ENCODE measurements around the gene MMP20. TPM values are rescaled to one million over a fixed set of nuclear protein-coding genes. Genes with fewer than 3 reads are reported as not detected.

MMP20 gene
- total RNA-seq, 2 donors from 2014 or later = not detected

DNA sequence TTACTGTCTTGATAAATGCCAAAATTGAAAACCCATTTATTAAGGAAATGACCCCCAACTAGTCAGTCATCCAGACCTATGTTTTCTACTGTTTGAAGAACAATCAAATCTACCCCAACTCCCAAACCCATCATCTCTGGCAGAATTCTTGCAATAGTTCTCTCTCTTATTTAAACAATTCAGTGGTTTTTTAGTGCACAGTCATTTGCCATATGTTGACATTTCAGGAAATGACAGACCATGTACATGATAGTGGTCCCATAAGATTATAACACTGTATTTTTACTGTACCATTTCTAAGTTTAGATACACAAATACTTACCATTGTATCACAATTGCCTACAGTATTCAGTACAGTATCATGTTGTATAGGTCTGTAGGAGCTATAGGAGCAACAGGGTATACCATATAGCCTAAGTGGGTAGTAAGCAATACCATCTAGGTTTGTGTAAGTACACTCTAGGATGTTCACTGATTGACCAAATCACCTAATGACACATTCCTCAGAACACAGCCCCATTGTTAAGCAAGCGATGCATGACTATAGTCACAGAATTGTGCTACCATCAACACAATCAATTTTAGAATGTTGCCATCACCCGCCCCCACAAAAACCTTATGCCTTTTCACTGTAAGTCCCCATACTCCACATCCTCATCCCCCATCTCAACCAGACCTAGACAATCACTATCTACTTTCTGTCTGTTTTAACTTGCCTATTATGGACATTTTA lies 41.8 kb downstream of the MMP20 start:
- no peak for DNase-seq (ENCODE audit: low spot score)
- H3K27ac ChIP-seq = no peak overlapping the region
- intact Hi-C loops (cut with DNase I) = no loop called here
- no peak for TF ChIP-seq POLR2A (IDR thresholded peaks at IDR 0.05)
- no peak for TF ChIP-seq POLR2AphosphoS5 (IDR thresholded peaks at IDR 0.05)
- TF ChIP-seq, protein P1, sequence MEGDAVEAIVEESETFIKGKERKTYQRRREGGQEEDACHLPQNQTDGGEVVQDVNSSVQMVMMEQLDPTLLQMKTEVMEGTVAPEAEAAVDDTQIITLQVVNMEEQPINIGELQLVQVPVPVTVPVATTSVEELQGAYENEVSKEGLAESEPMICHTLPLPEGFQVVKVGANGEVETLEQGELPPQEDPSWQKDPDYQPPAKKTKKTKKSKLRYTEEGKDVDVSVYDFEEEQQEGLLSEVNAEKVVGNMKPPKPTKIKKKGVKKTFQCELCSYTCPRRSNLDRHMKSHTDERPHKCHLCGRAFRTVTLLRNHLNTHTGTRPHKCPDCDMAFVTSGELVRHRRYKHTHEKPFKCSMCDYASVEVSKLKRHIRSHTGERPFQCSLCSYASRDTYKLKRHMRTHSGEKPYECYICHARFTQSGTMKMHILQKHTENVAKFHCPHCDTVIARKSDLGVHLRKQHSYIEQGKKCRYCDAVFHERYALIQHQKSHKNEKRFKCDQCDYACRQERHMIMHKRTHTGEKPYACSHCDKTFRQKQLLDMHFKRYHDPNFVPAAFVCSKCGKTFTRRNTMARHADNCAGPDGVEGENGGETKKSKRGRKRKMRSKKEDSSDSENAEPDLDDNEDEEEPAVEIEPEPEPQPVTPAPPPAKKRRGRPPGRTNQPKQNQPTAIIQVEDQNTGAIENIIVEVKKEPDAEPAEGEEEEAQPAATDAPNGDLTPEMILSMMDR (IDR thresholded peaks at IDR 0.05) = no peak
- H3K4me3 ChIP-seq = no peak overlapping the region
- no peaks in the 10 kb centered on the region for H3K4me1 ChIP-seq (replicated peaks)
- H3K27me3 ChIP-seq (replicated peaks; ENCODE audit: insufficient read depth) = no peaks in the 10 kb centered on the region
- H3K9me3 ChIP-seq = no peaks in the 10 kb centered on the region
- 95% methylated on average over 2 of the region's 2 CpGs for WGBS
- no peaks in the 10 kb centered on the region for H3K36me3 ChIP-seq

DNA sequence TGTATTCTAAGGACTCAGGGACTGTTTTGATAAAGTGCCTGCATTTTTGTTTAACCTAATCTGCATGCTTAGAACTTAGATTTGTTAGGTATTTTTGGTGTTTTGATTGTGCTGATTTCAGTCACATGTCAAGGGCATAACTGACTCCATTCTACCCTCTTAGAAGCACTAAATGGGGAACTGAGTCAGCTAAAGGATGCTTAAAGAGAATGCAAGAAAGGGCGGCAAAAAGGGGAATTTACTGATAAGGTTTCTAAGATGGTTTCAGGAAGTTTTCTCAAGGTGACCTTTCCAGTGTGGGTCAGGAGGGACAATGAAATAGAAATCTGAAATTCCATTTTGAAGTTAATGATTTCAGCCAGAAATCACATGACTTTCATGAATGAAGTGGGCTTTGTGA lies 43.0 kb downstream of the MMP20 start:
- Histone ChIP-seq H3K27me3 (replicated peaks; ENCODE audit: insufficient read depth) (no peaks in the 10 kb centered on the region), H3K4me3 (no peak overlapping the region), H3K36me3 (no peaks in the 10 kb centered on the region), H3K27ac (no peak overlapping the region), H3K4me1 (replicated peaks) (no peaks in the 10 kb centered on the region), H3K9me3 (no peaks in the 10 kb centered on the region)
- TF ChIP-seq POLR2AphosphoS5 (IDR thresholded peaks at IDR 0.05) = no peak
- TF ChIP-seq POLR2A (IDR thresholded peaks at IDR 0.05) = no peak
- TF ChIP-seq, protein P1 (IDR thresholded peaks at IDR 0.05) = no peak
- intact Hi-C loops (cut with DNase I) = no loop called here
- 95% methylated on average over 1 of the region's 1 CpG for WGBS
- DNase-seq (ENCODE audit: low spot score) = no peak

DNA sequence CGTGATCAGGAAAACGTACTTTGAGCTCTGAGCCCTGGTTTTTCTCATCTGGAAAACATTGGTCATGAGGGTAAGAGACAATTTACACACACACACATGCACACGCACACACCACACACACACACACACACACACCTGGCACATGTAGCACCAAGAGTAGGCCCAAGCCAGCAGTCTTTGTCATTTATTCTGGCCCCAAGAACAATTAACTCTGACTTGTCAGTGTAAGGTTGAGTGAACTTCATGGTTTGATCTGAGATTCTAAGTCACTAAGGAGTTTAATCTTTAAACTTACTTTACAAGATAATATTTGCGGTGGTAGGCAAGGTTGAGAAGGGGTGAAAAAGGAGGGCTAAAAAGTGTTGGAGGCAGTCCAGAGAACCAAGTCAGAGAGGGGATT lies 44.1 kb downstream of the MMP20 start:
- 82% methylated on average over 4 of the region's 4 CpGs for WGBS
- intact Hi-C loops (cut with DNase I) = no loop called here
- H3K4me1 ChIP-seq (replicated peaks) = no peaks in the 10 kb centered on the region
- H3K4me3 ChIP-seq = no peak overlapping the region
- DNase-seq (ENCODE audit: low spot score) = no peak
- H3K9me3 ChIP-seq = no peaks in the 10 kb centered on the region
- no peaks in the 10 kb centered on the region for H3K27me3 ChIP-seq (replicated peaks; ENCODE audit: insufficient read depth)
- no peak overlapping the region for H3K27ac ChIP-seq
- H3K36me3 ChIP-seq = no peaks in the 10 kb centered on the region
- TF ChIP-seq POLR2AphosphoS5 (IDR thresholded peaks at IDR 0.05) (no peak), POLR2A (IDR thresholded peaks at IDR 0.05) (no peak)
- TF ChIP-seq, protein P1 (IDR thresholded peaks at IDR 0.05) = no peak

DNA sequence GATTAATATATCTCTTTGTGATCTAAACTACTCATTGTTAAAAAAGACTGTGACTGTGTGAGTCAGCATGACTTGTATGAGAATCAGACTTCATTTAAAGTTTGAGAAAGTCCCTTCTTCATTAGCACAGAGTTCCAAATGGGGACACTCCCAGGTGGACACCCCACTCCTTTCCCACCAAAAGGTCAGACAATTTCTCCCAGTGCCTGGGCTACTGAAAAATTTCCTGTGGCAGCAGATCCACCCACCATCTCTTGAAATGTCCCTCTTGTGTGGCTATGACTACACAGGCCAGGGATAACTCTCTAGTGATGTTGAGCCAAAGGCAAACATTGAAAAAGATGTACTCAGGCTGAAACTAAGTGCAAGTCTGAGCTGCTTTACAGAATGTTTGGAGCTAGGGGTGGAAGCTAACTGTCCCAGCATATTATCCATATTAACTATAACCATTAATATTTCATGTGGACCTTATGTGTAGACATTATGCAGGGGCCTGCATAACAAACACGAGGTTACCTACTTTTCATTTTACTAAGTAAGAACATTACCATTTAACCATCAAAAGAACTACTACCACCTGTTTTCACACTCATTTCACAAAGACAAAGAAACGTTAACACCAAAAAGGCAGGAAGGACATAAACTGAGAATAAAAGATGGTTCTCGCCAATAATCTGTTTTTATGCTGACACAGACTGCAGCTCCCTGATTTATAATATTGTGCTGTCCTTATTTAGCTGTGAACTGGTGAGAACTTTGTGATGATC lies 44.8 kb downstream of the MMP20 start:
- Histone ChIP-seq H3K9me3 (no peaks in the 10 kb centered on the region), H3K4me1 (replicated peaks) (no peaks in the 10 kb centered on the region), H3K36me3 (no peaks in the 10 kb centered on the region), H3K27me3 (replicated peaks; ENCODE audit: insufficient read depth) (no peaks in the 10 kb centered on the region), H3K27ac (no peak overlapping the region), H3K4me3 (no peak overlapping the region)
- no peak for DNase-seq (ENCODE audit: low spot score)
- intact Hi-C loops (cut with DNase I) = no loop called here
- TF ChIP-seq POLR2A (IDR thresholded peaks at IDR 0.05) (no peak), POLR2AphosphoS5 (IDR thresholded peaks at IDR 0.05) (no peak)
- TF ChIP-seq, protein P1 (IDR thresholded peaks at IDR 0.05) = no peak
- WGBS = 70% methylated on average over 3 of the region's 3 CpGs
